Measurements from ENCODE around the gene DNAJC25.
"Not testable (repeated sequence)": the region's sequence is repeated elsewhere in the genome, so short reads cannot be mapped to it uniquely, and the experiment has no call there.

- not testable (repeated sequence) for TF ChIP-seq TCF7L2 (IDR thresholded peaks at IDR 0.05; ENCODE audit: borderline replicate concordance, low read depth, low read length); CTCF (tag by site-specific recombination; IDR thresholded peaks at IDR 0.05); ZNF624 (tag by site-specific recombination; IDR thresholded peaks at IDR 0.05)
These were observed 37.5 kb downstream of the DNAJC25 start for GRCh38 chr9:111668601-111669000.

All from HEK293 (cell line).